NCI-H128 (cell line): ENCODE measurements around the gene AHSA1.

Experiments
- DNase-seq: peaks from one replicate; lab custom pipeline; 2025; ENCODE audit not compliant: unreplicated experiment; lab: John Stamatoyannopoulos, UW

Gene AHSA1

GRCh38 chr14:77470224-77470870, 12.5 kb downstream of the AHSA1 start:
- no peak for DNase-seq

GRCh38 chr14:77473921-77474320, 16.0 kb downstream of the AHSA1 start:
- no peak for DNase-seq

- no peak for DNase-seq
Measured at GRCh38 chr14:77474479-77475177, 16.7 kb downstream of the AHSA1 start.

GRCh38 chr14:77475432-77476115, 17.7 kb downstream of the AHSA1 start:
- DNase-seq, result no peak

GRCh38 chr14:77478029-77478428, 20.1 kb downstream of the AHSA1 start:
- DNase-seq, result no peak

GRCh38 chr14:77478796-77479195, 20.9 kb downstream of the AHSA1 start:
- no peak for DNase-seq

GRCh38 chr14:77482422-77482821, 24.5 kb downstream of the AHSA1 start:
- no peak for DNase-seq

- DNase-seq, result no peak
Measured at GRCh38 chr14:77485256-77485655, 27.4 kb downstream of the AHSA1 start.

- no peak for DNase-seq
Measured at GRCh38 chr14:77485901-77486678, 28.2 kb downstream of the AHSA1 start.

- DNase-seq, result no peak
Measured at GRCh38 chr14:77488558-77488957, 30.7 kb downstream of the AHSA1 start.

- no peak for DNase-seq
Measured at GRCh38 chr14:77489041-77489440, 31.1 kb downstream of the AHSA1 start.

GRCh38 chr14:77490347-77490986, 32.6 kb downstream of the AHSA1 start:
- DNase-seq, result no peak

- no peak for DNase-seq
Measured at GRCh38 chr14:77491056-77491455, 33.2 kb downstream of the AHSA1 start.

- DNase-seq, result no peak
Measured at GRCh38 chr14:77495334-77495733, 37.4 kb downstream of the AHSA1 start.

- DNase-seq, result no peak
Measured at GRCh38 chr14:77498120-77498979, 40.5 kb downstream of the AHSA1 start, which contains the start of gene ISM2. Gene ISM2 (minus strand): TSS chr14:77498816. CDS start chr14:77498793, 23 bp downstream.

GRCh38 chr14:77498984-77499527, 41.2 kb downstream of the AHSA1 start:
- no peak for DNase-seq

GRCh38 chr14:77502109-77502782, 44.4 kb downstream of the AHSA1 start:
- no peak for DNase-seq

GRCh38 chr14:77503138-77503537, 45.2 kb downstream of the AHSA1 start:
- DNase-seq, result no peak

GRCh38 chr14:77505031-77505430, 47.1 kb downstream of the AHSA1 start:
- no peak for DNase-seq
